ENCODE measurements around the gene B3GALT5. TPM values are rescaled to one million over a fixed set of nuclear protein-coding genes. Genes with fewer than 3 reads are reported as not detected.

The B3GALT5 gene
- total RNA-seq, 1 donor from 2014 or later: under 0.01 TPM

DNA sequence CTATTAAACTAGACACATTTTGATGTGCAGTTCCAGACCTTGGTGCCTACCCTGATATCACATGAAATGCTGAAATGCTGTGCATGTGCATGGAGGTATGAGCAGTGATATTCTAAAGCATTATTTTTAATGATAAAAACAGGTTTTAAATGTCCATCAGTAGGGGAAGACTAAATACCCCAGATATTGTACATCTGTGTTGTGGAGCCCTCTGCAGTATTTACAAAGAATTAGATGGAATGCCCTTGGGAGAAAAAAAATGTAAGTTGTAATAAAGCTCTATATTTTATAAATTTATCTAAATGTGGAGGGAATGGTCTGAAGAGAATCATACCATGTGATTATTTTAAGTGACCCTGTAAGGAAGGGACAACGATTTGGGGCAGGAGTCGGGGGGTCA is 93.1 kb downstream of the B3GALT5 start:
- no peak overlapping the region for H3K4me3 ChIP-seq (ENCODE audit: low read length in 3 of 3)
- peaks cover 0 to 2% (median 0%) of the 10 kb centered on the region in 3 donors for H3K9me3 ChIP-seq (ENCODE audit: control insufficient read depth in 3 of 3, low read length in 3 of 3)
- H3K27ac ChIP-seq (ENCODE audit: low read depth, low read length): no peak overlapping the region
- H3K36me3 ChIP-seq (ENCODE audit: control insufficient read depth in 3 of 3, insufficient read depth in 3 of 3, low read length in 3 of 3): no peaks in the 10 kb centered on the region
- H3K27me3 ChIP-seq (ENCODE audit: control insufficient read depth in 3 of 3, insufficient read depth in 3 of 3, low read length in 3 of 3): peaks cover 0 to 1% (median 0%) of the 10 kb centered on the region in 3 donors
- H3K4me1 ChIP-seq (ENCODE audit: control insufficient read depth in 3 of 3, insufficient read depth in 3 of 3, low read length in 3 of 3): no peaks in the 10 kb centered on the region
- H3K9ac ChIP-seq (ENCODE audit: low read depth in 1 of 3, low read length in 3 of 3): no peak overlapping the region

DNA sequence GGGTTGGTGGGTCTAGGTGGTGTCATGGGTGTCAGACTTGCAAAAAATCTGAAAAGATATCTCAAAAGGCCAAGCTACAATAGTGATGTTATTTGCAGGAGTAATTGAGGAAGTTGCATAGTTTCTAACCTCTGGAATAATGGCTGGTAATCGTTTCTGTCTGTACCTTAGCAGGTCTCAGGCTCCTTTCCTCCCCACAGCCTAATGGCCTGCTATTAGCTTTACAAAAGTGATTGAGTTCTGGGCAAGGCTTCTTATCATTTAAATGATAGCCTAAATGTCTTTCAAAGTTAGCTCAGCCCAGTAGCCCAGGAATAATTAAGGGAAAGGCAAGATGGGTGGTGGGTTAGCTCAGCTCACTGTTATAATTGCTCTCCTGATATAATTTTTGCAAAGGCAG is 94.6 kb downstream of the B3GALT5 start:
- Histone ChIP-seq H3K9me3 (ENCODE audit: control insufficient read depth in 3 of 3, low read length in 3 of 3) (peaks cover 0 to 2% (median 0%) of the 10 kb centered on the region in 3 donors), H3K9ac (ENCODE audit: low read depth in 1 of 3, low read length in 3 of 3) (no peak overlapping the region)

DNA sequence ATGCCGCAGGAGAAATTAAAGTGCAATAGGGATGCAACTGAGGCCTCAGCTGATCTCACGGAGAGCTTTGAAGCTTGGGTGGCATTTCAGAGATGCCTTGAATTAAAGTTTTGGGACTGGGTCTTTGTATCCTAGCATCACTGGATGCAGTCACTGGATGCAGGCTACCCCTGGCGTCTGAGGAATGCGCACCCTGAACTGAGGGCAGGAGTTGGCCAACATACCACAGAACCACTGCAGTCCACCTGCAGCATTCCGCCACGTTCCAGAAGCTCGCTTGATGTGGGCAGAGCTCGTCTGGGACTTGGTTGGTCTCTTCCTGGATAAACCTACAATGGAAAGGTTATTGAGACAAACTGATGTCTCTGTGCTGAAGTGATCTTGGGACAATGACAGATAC is 98.1 kb downstream of the B3GALT5 start:
- Histone ChIP-seq H3K27ac (ENCODE audit: low read depth, low read length) (no peak overlapping the region), H3K36me3 (ENCODE audit: control insufficient read depth in 3 of 3, insufficient read depth in 3 of 3, low read length in 3 of 3) (no peaks in the 10 kb centered on the region), H3K9me3 (ENCODE audit: control insufficient read depth in 3 of 3, low read length in 3 of 3) (no peaks in the 10 kb centered on the region), H3K9ac (ENCODE audit: low read depth in 1 of 3, low read length in 3 of 3) (no peak overlapping the region), H3K4me3 (ENCODE audit: low read length in 3 of 3) (no peak overlapping the region), H3K4me1 (ENCODE audit: control insufficient read depth in 3 of 3, insufficient read depth in 3 of 3, low read length in 3 of 3) (no peaks in the 10 kb centered on the region), H3K27me3 (ENCODE audit: control insufficient read depth in 3 of 3, insufficient read depth in 3 of 3, low read length in 3 of 3) (peaks cover 0 to 4% (median 2%) of the 10 kb centered on the region in 3 donors)

More for the DNA sequence above, 94.6 kb downstream of the B3GALT5 start:
- no peaks in the 10 kb centered on the region for H3K36me3 ChIP-seq (ENCODE audit: control insufficient read depth in 3 of 3, insufficient read depth in 3 of 3, low read length in 3 of 3)
- H3K27ac ChIP-seq (ENCODE audit: low read depth, low read length): no peak overlapping the region
- H3K4me1 ChIP-seq (ENCODE audit: control insufficient read depth in 3 of 3, insufficient read depth in 3 of 3, low read length in 3 of 3): no peaks in the 10 kb centered on the region
- H3K27me3 ChIP-seq (ENCODE audit: control insufficient read depth in 3 of 3, insufficient read depth in 3 of 3, low read length in 3 of 3): peaks cover 0 to 4% (median 2%) of the 10 kb centered on the region in 3 donors
- H3K4me3 ChIP-seq (ENCODE audit: low read length in 3 of 3): no peak overlapping the region

DNA sequence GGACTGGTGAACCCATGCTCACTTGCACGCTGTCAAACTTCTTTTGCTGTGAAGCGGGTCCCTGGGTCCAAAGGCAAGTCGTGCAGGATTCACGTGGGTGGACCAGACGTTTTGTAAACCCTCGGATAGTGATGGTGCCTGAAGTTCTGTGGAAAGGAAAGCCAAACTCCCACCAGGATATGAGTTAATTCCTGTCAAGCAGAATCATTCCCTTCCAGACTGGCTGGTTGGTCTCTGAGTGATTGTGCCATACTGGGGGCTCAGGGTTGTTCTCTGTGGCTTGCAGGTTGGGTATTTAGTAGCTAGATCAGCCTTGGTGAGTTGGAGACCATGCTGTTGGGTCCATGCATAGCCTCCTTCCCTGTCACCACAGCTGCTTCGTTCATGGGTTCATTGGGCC is 99.5 kb downstream of the B3GALT5 start:
- Histone ChIP-seq H3K4me1 (ENCODE audit: control insufficient read depth in 3 of 3, insufficient read depth in 3 of 3, low read length in 3 of 3) (no peaks in the 10 kb centered on the region), H3K4me3 (ENCODE audit: low read length in 3 of 3) (no peak overlapping the region), H3K9me3 (ENCODE audit: control insufficient read depth in 3 of 3, low read length in 3 of 3) (no peaks in the 10 kb centered on the region), H3K27me3 (ENCODE audit: control insufficient read depth in 3 of 3, insufficient read depth in 3 of 3, low read length in 3 of 3) (peaks cover 0 to 4% (median 2%) of the 10 kb centered on the region in 3 donors), H3K9ac (ENCODE audit: low read depth in 1 of 3, low read length in 3 of 3) (no peak overlapping the region), H3K27ac (ENCODE audit: low read depth, low read length) (no peak overlapping the region), H3K36me3 (ENCODE audit: control insufficient read depth in 3 of 3, insufficient read depth in 3 of 3, low read length in 3 of 3) (no peaks in the 10 kb centered on the region)

DNA sequence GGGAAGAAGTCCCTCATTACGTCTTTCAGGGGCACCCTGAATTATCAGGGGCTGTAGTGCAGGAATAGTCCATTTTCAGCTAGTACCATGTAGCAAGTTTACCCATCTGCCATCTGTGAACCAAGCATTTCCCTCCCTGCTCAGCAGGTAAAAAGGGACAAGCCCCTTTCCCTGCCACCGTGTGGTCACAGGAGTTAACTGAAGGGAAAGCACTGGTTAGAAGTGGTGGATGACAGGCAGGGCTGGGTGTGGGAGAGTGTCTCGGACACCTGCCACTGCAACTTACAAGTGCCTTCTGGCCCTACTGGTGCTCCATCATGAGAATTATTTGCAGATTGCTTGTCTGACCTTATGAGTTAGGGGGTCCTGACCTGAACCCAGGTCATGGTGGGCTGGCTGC is 100.2 kb downstream of the B3GALT5 start:
- Histone ChIP-seq H3K9ac (ENCODE audit: low read depth in 1 of 3, low read length in 3 of 3) (no peak overlapping the region), H3K4me3 (ENCODE audit: low read length in 3 of 3) (no peak overlapping the region)

DNA sequence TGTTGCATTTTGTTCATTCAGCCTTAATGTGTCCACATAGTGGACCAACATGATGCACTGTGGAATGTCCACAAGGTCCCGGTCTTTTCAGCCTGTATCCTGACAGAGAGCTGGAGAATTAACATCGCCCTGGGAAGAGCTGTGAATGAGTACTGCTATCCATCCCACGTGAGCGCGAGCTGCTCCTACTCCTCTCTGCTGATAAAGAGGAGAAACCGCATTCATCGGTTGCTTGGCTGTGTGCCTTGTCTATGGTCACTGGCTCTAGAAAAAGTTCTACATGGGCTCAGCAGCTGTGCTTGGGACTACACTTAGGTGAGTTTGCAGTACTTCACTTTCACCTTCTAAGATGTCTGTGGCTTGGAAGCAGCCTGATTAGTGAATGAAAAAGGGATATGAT is 101.2 kb downstream of the B3GALT5 start:
- Histone ChIP-seq H3K4me1 (ENCODE audit: control insufficient read depth in 3 of 3, insufficient read depth in 3 of 3, low read length in 3 of 3) (no peaks in the 10 kb centered on the region), H3K9me3 (ENCODE audit: control insufficient read depth in 3 of 3, low read length in 3 of 3) (no peaks in the 10 kb centered on the region), H3K4me3 (ENCODE audit: low read length in 3 of 3) (no peak overlapping the region), H3K27ac (ENCODE audit: low read depth, low read length) (no peak overlapping the region), H3K27me3 (ENCODE audit: control insufficient read depth in 3 of 3, insufficient read depth in 3 of 3, low read length in 3 of 3) (peaks cover 0 to 4% (median 2%) of the 10 kb centered on the region in 3 donors), H3K36me3 (ENCODE audit: control insufficient read depth in 3 of 3, insufficient read depth in 3 of 3, low read length in 3 of 3) (no peaks in the 10 kb centered on the region), H3K9ac (ENCODE audit: low read depth in 1 of 3, low read length in 3 of 3) (no peak overlapping the region)

More for the DNA sequence above, 100.2 kb downstream of the B3GALT5 start:
- H3K27me3 ChIP-seq (ENCODE audit: control insufficient read depth in 3 of 3, insufficient read depth in 3 of 3, low read length in 3 of 3): peaks cover 0 to 4% (median 2%) of the 10 kb centered on the region in 3 donors
- H3K36me3 ChIP-seq (ENCODE audit: control insufficient read depth in 3 of 3, insufficient read depth in 3 of 3, low read length in 3 of 3): no peaks in the 10 kb centered on the region
- H3K27ac ChIP-seq (ENCODE audit: low read depth, low read length): no peak overlapping the region
- no peaks in the 10 kb centered on the region for H3K4me1 ChIP-seq (ENCODE audit: control insufficient read depth in 3 of 3, insufficient read depth in 3 of 3, low read length in 3 of 3)
- no peaks in the 10 kb centered on the region for H3K9me3 ChIP-seq (ENCODE audit: control insufficient read depth in 3 of 3, low read length in 3 of 3)

DNA sequence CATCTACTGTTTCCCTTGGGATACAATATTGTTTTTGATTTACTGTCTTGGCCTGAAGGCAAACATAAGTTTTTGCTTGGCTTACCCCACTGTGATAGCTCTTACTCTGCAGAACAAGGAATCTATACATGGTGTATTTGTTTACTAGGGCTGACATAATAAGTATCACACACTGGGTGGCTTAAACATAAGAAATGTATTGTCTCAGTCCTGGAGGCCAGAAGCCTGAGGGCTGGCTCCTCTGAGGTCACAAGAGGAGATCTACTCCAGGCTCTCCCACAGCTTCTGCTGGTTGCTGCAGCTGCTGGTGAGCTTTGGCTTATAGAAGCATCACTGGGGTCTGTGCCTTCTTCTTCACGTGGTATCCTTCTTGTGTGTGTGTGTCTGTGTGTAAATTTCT is 101.6 kb downstream of the B3GALT5 start:
- no peak overlapping the region for H3K27ac ChIP-seq (ENCODE audit: low read depth, low read length)
- H3K9ac ChIP-seq (ENCODE audit: low read depth in 1 of 3, low read length in 3 of 3): no peak overlapping the region
- no peaks in the 10 kb centered on the region for H3K9me3 ChIP-seq (ENCODE audit: control insufficient read depth in 3 of 3, low read length in 3 of 3)
- peaks cover 2 to 6% (median 2%) of the 10 kb centered on the region in 3 donors for H3K27me3 ChIP-seq (ENCODE audit: control insufficient read depth in 3 of 3, insufficient read depth in 3 of 3, low read length in 3 of 3)
- H3K36me3 ChIP-seq (ENCODE audit: control insufficient read depth in 3 of 3, insufficient read depth in 3 of 3, low read length in 3 of 3): no peaks in the 10 kb centered on the region
- no peaks in the 10 kb centered on the region for H3K4me1 ChIP-seq (ENCODE audit: control insufficient read depth in 3 of 3, insufficient read depth in 3 of 3, low read length in 3 of 3)
- no peak overlapping the region for H3K4me3 ChIP-seq (ENCODE audit: low read length in 3 of 3)

DNA sequence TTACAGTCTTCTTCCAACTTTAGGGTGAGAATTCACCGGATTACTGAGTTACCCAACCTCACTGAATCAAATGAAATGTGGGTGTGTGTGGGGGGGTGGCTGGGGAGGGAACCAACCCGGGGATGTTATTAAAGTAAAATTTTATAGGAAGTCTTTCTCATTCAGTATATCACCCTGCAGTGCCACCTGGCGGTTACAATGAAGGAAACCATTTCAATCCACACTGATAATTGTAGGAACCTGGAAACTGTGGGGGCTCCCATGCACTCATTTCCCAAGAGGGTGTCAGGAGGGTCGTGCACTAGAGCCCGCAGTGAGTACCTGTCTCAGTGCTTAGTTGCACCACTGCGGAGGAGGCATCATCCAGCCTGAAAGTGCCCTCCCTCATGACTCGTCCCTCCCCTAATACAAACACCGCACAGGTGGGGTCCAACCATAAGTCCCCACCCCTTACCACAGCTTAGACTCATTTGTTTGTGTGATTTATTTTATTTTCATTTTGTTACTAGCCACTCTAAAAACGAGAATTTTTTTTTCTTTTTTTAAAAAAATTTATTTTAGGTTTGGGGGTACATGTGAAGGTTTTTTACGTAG is 103.2 kb downstream of the B3GALT5 start:
- Histone ChIP-seq H3K27ac (ENCODE audit: low read depth, low read length) (no peak overlapping the region), H3K9ac (ENCODE audit: low read depth in 1 of 3, low read length in 3 of 3) (no peak overlapping the region), H3K27me3 (ENCODE audit: control insufficient read depth in 3 of 3, insufficient read depth in 3 of 3, low read length in 3 of 3) (peaks cover under 1 to 6% (median 3%) of the 10 kb centered on the region in 3 donors), H3K9me3 (ENCODE audit: control insufficient read depth in 3 of 3, low read length in 3 of 3) (no peaks in the 10 kb centered on the region), H3K36me3 (ENCODE audit: control insufficient read depth in 3 of 3, insufficient read depth in 3 of 3, low read length in 3 of 3) (no peaks in the 10 kb centered on the region), H3K4me3 (ENCODE audit: low read length in 3 of 3) (no peak overlapping the region), H3K4me1 (ENCODE audit: control insufficient read depth in 3 of 3, insufficient read depth in 3 of 3, low read length in 3 of 3) (no peaks in the 10 kb centered on the region)

DNA sequence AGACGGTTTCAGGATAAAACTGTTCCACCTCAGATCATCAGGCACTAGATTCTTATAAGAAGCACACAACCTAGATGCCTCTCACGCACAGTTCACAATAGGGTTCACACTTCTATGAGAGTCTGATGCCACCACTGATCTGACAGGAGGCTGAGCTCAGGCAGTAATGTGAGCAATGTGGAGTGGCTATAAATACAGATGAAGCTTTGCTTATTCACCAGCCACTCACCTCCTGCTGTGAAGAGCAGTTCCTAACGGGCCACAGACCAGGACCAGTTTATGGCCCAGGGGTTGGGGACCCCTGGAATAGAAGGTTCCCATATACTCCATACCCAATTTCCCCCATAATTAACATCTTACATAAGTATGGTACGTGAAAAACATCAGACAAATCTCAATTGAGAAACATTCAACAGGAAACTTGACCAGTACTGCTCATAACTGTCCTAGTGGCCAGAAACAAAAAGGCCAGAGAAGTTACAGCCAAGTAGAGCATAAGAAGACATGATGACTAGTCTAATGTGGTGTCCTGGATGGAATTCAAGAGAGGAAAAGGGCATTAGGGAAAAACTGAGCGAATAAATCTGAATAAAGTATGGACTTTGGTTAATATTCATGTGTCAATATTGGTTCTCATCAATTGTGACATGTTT is 107.5 kb downstream of the B3GALT5 start:
- Histone ChIP-seq H3K27ac (ENCODE audit: low read depth, low read length) (no peak overlapping the region), H3K4me1 (ENCODE audit: control insufficient read depth in 3 of 3, insufficient read depth in 3 of 3, low read length in 3 of 3) (no peaks in the 10 kb centered on the region), H3K27me3 (ENCODE audit: control insufficient read depth in 3 of 3, insufficient read depth in 3 of 3, low read length in 3 of 3) (peaks cover 0 to 3% (median 3%) of the 10 kb centered on the region in 3 donors), H3K4me3 (ENCODE audit: low read length in 3 of 3) (no peak overlapping the region), H3K9me3 (ENCODE audit: control insufficient read depth in 3 of 3, low read length in 3 of 3) (no peaks in the 10 kb centered on the region), H3K9ac (ENCODE audit: low read depth in 1 of 3, low read length in 3 of 3) (no peak overlapping the region), H3K36me3 (ENCODE audit: control insufficient read depth in 3 of 3, insufficient read depth in 3 of 3, low read length in 3 of 3) (no peaks in the 10 kb centered on the region)

DNA sequence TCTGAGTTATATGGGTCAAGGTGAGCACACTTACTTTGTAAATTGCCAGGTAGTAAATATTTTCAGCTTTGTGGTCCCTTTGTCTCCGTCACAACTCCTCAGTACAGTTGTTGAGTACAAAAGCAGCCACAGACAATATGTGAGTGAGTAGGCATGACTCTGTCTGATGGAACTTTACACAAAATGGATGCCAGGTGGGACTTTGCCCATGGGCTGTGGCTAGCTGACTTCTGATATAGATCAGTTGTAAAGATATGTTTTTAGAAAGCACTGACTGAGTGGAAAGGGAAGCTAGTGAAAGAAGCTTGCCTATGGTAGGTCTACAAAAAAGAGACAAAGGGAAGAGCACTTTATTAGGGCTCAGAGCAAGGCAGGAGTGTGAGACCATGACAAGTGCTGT is 109.1 kb downstream of the B3GALT5 start:
- Histone ChIP-seq H3K4me3 (ENCODE audit: low read length in 3 of 3) (no peak overlapping the region), H3K4me1 (ENCODE audit: control insufficient read depth in 3 of 3, insufficient read depth in 3 of 3, low read length in 3 of 3) (no peaks in the 10 kb centered on the region), H3K27me3 (ENCODE audit: control insufficient read depth in 3 of 3, insufficient read depth in 3 of 3, low read length in 3 of 3) (peaks cover 0 to 3% (median 3%) of the 10 kb centered on the region in 3 donors), H3K36me3 (ENCODE audit: control insufficient read depth in 3 of 3, insufficient read depth in 3 of 3, low read length in 3 of 3) (no peaks in the 10 kb centered on the region), H3K27ac (ENCODE audit: low read depth, low read length) (no peak overlapping the region), H3K9ac (ENCODE audit: low read depth in 1 of 3, low read length in 3 of 3) (no peak overlapping the region), H3K9me3 (ENCODE audit: control insufficient read depth in 3 of 3, low read length in 3 of 3) (no peaks in the 10 kb centered on the region)

Measured in skeletal muscle tissue (tissue), 4 donors.